HFF-Myc (cell line): Measurements from ENCODE around the gene BDKRB2.

ENCODE experiments used
- DNase-seq: peaks from one replicate; pipeline ENCODE4 v3.0.0-alpha.2; 2011; ENCODE audit warnings: low read depth; ENCODE audit errors: extremely low read depth
- H3K4me3 ChIP-seq: replicated peaks from 2 replicates; pipeline ENCODE4 v1.5.1; 2011; ENCODE audit warnings: low read depth, mild to moderate bottlenecking, control low read depth, low read length
- TF ChIP-seq, protein P1 (sequence below): IDR thresholded peaks from 2 replicates; pipeline ENCODE4 v1.5.1; 2012; ENCODE audit warnings: mild to moderate bottlenecking, low read depth, low read length, control low read depth; ENCODE audit errors: missing control alignments

The BDKRB2 gene

DNA sequence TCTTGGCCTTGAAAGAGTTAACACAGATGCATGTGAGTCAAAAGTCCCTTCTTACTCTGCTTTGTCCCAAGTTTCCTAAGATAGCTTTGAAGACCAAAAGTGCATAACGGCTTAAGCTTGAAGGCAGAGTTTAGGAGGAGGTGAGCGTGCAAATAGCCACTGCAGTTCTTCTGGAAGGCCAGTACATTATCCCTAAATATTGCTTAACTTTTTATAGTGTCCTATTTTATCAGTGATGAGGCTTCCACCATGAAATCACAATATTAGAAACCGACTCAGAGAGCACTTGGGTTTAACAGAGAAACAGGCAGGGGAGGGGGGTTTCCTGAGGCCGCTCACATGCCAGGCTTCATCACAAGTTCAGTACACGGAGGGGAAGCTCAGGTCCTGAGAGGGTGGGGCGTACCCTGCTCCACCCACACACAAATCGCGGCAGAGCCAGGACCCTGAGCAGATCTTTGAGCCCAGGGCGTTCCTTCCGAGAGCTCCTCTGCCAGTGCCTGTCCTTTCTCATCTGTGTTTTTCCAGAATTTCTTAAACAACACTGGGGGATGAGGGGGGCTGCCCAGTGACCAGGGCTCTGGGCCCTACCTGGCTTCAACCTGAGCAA, 26.8 kb upstream of the BDKRB2 start:
- DNase-seq: no peak

DNA sequence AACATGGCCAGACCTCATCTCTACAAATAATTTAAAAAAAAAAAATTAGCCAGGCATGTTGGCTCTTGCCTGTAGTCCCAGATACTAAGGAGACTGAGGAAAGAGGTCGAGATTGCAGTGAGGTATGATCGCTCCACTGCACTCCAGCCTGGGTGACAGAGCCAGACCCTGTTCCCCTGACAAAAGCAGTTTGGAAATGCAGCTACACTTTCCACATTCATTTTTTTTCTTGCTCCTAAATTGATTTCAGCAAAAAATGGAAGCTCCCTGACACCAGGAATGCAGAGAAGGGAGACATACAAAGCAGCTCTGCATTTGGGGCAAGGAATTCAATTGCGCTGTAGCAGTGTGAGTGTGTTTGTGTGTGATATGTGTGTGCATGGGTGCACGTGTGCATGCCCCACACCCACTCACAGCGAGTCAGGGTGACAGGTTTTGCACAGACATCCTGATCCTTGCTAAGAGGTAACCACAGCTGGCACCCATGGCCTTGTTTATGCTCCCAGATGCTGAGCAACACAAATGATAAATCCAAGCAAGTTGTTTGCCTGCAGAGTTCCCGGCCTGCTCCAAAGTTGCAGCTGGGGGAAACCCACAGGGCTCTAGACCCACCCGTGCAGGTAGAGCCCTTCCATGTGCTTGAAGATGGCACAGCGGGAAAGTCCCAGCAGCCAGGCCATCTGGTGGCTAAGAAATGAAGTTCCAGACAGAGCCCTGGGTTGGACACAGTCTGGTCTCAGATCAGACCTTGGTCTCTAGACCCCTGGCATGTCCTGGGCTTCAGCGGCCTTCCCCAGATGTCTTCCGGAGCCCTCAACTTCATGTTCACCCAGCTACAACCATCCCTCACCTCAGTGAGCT, 25.9 kb upstream of the BDKRB2 start:
- no peak overlapping the region for H3K4me3 ChIP-seq
- TF ChIP-seq, protein P1, sequence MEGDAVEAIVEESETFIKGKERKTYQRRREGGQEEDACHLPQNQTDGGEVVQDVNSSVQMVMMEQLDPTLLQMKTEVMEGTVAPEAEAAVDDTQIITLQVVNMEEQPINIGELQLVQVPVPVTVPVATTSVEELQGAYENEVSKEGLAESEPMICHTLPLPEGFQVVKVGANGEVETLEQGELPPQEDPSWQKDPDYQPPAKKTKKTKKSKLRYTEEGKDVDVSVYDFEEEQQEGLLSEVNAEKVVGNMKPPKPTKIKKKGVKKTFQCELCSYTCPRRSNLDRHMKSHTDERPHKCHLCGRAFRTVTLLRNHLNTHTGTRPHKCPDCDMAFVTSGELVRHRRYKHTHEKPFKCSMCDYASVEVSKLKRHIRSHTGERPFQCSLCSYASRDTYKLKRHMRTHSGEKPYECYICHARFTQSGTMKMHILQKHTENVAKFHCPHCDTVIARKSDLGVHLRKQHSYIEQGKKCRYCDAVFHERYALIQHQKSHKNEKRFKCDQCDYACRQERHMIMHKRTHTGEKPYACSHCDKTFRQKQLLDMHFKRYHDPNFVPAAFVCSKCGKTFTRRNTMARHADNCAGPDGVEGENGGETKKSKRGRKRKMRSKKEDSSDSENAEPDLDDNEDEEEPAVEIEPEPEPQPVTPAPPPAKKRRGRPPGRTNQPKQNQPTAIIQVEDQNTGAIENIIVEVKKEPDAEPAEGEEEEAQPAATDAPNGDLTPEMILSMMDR: no peak
- no peak for DNase-seq

More for the DNA sequence above, 26.8 kb upstream of the BDKRB2 start:
- TF ChIP-seq, protein P1: no peak
- no peak overlapping the region for H3K4me3 ChIP-seq

DNA sequence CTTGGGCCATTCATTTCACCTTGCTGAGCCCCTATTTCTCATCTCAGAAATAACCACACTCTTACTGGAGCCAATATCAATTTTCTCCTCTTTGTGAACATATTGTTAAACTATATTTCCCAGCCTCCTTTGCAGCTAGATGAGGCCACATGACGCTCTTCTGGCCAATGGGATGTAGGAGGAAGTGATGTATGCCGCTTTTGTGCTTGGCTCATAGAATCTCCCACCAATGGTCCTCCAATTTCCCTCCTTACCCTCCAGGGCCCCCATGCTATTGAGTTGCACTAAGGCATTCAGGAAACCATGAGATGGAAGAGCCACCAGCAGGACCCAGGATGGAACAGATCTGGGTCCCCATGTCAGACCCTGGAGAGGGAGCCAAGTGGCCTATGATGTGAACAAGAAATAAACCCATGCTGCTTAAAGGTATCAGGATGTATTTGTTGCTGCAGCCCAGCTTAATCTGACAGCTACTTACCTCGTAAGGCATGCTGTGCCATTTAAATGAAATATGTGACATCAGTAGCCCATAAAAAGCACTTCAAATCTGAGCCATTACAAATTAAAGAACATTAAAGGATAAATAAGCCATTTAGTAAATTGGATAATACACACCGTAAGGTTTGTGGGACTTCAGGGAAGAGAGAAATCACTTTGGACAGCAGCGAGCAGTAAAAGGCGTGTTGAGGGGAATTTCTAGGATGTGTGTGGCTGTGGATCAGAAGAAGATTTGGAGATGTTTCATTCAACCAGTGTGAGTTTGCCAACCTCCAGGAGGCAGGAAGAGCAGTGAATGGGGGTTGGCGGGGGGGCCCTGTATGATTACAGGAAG, 24.4 kb upstream of the BDKRB2 start:
- no peak overlapping the region for H3K4me3 ChIP-seq
- no peak for DNase-seq
- TF ChIP-seq, protein P1: no peak

DNA sequence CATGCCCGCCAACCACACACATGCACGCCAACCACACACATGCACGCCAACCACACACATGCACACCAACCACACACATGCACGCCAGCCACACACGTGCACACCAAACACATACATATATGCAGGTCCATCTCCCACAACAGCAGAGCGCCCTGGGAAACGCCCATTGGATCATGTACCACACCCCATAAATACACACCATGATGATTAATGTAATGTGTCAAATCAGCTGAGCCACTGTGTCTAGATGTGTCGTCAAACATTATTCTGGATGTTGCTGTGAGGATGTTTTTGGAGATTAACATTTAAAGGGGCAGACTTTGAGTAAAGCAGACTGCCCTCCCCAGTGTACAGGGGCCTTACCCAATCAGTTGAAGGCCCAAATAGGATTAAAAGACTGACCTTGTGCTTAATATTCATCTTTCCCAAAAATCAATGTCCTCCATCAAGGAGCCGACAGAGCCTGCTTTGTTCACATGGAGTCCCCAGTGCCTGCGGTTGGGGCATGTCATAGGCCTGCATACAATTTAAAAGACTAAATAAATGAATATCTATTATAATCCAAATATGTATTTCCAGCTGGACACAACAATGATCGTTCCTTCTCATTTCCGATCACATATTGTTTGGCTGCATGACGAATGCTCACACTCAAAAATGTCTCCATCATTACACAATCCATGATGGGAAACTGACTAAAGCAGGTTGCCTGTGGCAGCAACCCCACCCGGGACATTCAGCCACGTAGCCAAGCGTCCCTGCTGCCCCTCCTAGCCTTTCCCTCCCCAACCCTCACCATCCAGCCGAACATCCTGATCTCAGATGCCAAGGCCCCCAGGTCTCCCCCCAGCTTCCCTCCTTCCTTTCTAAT, 23.2 kb upstream of the BDKRB2 start:
- no peak overlapping the region for H3K4me3 ChIP-seq
- TF ChIP-seq, protein P1: no peak
- no peak for DNase-seq

DNA sequence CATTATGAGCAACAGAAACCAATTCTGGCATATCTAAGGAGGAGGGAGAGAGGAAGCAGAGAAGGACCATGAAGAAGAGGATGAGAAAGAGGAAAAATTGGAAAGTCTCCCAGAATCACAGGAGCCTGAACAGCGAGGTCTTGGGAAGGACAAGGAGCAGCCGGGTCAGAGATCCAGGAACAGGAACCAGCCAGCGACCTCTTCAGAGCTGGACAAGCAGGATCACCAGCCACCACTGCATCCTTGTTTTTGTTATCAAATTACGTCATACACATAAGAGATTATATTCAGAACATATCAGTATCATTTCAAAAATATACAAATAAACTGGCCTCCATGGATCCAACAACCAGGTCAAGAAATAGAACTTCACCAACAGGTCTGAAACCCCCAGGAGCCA, 22.1 kb upstream of the BDKRB2 start:
- DNase-seq: no peak
- no peak overlapping the region for H3K4me3 ChIP-seq
- TF ChIP-seq, protein P1: no peak

DNA sequence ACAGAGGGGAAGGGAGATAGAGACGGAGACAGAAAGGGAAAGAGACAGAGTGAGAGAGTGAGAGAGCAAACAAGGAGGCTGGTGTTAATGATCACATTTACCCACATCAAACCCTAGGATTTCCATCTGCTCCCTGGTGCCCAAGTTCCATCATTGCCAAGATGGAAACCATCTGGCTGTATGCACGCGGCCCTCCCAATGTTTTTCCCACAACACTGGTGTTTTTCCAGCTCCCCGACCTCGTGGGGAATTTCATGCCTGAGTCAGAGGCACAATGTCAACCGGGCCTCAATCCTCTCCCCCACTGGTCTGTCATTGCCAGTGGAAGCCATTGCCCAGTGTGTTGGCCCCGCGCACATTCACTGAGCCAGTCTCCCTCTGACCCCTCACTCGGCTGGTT, 19.9 kb upstream of the BDKRB2 start:
- TF ChIP-seq, protein P1: no peak
- no peak for DNase-seq
- H3K4me3 ChIP-seq: no peak overlapping the region
